DMS153 (cell line): ENCODE results near the gene PLBD2.
"Not testable (repeated sequence)": the region's sequence is repeated elsewhere in the genome, so short reads cannot be mapped to it uniquely, and the experiment has no call there.

Experiments used
- DNase-seq: peaks from one replicate; lab custom pipeline; 2025; lab: John Stamatoyannopoulos, UW

Gene PLBD2

DNA sequence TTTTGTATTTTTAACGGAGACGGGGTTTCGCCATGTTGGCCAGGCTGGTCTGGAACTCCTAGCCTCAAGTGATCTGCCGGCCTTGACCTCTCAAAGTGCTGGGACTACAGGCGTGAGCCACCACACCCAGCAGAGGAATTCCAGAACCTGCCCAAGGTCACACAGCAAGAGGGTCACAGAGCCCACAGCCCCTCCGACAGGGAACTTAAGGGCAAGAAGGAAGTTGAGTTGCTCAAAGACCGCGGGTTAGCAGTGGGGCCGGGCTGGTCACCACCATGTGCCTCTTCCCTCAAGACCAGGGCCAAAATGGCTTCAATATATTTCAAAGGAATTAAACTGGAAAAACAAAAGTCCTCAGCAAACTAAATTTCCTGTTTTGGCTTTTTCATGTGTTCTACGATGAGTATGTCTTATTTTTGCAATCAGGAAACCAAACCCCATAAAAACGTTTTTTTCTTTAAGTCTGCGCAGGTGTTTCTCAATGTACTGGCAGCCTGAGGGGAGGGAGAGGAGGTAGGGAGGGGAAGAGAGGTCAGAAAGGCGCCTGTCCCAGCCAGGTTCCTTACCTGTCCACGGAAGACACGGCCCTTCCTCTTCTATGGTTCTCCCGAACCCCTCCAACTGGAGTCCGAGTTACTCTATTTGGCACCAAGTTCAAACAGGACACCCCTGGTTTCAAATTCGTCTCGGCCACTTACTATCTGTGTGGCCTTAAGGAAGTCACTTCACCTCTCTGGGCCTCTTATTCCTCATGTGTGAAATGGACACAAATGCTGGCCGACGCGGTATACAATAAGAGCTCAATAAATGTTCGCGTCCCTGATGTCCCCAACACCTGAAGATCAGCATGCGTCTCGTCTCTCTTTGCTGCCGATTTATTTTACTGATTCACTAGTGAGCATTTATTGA lies 24.3 kb upstream of the PLBD2 start:
- DNase-seq = no peak

- DNase-seq = peak; percentile 36
Measured at GRCh38 chr12:113334786-113335539, 23.4 kb upstream of the PLBD2 start, which contains the start of gene SLC8B1. TSS of gene SLC8B1 (minus strand) at chr12:113335109. CDS start at chr12:113332878, 2,231 bp downstream.

DNA sequence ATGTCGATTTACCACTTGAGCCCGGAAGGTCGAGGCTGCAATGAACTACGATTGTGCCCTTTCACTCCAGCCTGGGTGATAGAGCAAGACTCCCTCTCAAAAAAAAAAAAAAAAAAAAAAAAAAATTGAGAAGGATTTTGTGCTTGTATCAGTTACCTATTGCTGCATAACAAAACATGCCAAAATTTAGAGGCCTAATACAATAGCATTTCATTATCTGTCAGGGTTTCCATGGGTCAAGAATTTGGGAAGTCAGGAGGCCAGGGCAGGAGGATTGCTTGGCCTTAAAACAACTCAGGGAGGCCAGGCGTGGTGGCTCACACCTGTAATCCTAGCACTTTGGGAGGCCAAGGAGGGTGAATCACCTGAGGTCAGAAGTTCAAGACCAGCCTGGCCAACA lies 18.8 kb upstream of the PLBD2 start:
- DNase-seq = no peak

DNA sequence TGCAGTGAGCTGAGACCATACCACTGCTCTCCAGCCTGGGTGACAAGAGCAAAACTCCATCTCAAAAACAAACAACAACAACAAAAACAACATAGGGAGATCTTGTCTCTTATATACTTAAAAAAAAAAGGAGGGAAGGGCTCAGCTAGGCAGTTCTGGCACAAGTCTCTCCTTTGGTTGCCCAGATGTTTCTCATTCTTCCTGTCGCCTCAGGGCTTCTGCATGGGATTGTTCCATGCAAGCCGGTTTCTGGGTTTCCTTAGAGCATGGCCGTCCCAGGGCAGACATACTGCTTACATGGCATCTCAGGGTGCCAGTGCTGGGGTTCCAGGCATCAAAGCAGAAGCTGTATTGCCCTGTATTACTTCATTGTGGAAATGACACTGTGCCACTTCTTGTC lies 18.3 kb upstream of the PLBD2 start:
- no peak for DNase-seq

DNA sequence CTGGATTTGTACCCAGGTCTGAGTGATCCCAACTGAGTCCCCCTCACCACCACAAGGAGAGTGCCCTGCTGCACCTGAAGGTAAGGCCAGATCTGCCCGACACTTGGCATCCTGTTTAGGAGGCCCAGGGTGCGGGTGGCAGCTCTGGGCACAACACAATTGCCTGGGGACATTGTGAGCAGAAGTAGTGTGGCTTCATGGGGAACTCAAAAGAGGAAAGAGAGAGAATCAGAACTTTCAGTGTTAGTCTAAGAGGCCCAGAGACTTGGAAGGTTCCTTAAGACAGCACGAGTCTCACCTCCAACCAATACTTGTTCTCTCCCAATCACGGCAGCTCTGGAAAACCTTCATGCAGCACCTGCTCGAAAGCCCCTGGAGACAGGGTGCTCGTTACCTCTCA lies 16.9 kb upstream of the PLBD2 start:
- DNase-seq = no peak

DNA sequence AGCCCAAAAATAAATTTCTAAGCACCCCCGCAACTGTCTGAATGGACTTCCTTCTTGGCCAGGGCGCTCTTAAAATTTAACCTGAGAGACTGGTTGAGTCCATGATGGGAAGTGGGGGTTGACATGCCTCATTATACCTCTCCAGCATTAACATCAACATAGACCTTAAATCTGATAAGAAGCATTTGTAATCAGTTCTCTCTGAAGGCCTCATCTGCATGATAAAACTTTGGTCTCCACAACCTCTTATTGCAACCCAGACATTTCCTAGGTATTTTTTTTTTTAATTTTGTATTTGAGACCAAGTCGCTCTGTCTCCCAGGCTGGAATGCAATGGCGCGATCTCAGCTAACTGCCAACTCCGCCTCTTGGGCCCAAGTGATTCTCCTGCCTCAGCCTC lies 13.1 kb upstream of the PLBD2 start:
- DNase-seq = no peak

- DNase-seq = no peak
Measured at GRCh38 chr12:113346353-113346752, 12.0 kb upstream of the PLBD2 start.

GRCh38 chr12:113347107-113347506 lies 11.3 kb upstream of the PLBD2 start:
- DNase-seq = no peak

DNA sequence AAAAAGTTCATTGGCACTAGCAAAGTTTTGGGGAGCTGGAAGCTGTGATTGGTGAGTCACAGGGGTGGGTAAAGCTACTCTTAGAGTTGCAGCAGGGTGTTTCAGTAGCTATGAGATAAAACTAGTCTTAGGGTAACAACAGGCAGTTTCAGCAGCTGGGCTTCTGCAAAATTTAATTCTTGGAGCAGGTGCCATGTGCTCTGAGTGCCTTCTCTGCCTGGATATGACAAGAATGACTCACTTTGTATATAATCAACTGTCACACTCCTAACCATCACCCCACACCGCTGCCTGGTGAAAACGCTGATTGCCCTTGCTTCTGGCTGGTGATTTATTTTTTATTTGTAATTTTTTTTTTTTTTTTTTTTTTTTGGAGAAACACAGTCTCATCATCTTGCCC lies 10.5 kb upstream of the PLBD2 start:
- no peak for DNase-seq

DNA sequence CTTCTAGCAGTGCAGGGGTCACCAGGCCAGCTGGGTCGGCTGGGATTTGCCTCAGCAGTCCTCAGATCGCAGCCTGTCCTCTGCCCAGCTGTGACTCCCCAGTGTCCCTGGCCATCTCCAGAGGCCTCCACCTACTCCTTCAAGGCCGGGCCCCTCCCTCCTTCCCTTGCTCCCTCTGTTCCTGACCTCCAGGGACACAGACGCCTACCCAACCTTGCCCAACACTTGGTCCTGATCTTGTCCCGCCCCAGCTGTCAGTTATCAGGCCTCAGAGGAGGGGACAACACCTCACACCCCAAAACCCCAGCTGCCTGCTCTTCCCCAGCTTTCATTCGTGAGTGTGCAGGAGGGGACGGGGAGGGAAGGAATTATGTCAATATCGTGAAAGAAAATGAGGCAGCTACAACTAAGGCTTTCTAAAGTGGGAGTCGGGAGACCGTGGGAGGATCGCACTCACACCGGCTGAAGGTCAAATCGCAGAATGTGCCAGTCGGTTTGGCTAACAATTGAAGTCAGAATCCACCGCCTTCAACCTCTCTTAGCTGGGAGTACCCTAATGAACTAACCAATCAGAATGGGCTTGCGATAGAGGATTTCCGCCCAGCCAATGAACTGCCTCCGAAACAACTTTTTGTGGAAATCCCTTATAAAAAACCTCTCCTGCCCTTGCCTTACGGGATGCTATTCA lies 9.4 kb upstream of the PLBD2 start:
- no peak for DNase-seq

DNA sequence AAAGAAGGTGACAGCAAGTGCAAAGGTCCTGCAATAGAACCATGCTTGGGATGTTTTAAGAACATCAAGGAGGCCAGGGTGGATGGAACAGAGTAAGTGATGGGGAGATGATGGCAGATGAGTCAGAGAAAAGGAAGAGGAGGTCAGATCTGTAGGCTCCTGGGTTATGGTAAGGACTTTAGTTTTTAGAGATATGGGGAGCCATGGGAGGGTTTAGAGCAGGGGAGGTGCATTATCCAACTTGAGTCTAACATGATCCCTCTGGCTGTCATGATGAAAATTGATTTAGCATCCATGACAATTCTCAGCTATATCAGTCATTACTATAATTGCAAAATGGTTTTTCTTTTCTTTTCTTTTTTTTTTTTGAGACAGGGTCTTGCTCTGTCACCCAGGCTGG lies 7.3 kb upstream of the PLBD2 start:
- DNase-seq = no peak

- DNase-seq = not testable (repeated sequence)
Measured at GRCh38 chr12:113354192-113354591, 4.2 kb upstream of the PLBD2 start.

DNA sequence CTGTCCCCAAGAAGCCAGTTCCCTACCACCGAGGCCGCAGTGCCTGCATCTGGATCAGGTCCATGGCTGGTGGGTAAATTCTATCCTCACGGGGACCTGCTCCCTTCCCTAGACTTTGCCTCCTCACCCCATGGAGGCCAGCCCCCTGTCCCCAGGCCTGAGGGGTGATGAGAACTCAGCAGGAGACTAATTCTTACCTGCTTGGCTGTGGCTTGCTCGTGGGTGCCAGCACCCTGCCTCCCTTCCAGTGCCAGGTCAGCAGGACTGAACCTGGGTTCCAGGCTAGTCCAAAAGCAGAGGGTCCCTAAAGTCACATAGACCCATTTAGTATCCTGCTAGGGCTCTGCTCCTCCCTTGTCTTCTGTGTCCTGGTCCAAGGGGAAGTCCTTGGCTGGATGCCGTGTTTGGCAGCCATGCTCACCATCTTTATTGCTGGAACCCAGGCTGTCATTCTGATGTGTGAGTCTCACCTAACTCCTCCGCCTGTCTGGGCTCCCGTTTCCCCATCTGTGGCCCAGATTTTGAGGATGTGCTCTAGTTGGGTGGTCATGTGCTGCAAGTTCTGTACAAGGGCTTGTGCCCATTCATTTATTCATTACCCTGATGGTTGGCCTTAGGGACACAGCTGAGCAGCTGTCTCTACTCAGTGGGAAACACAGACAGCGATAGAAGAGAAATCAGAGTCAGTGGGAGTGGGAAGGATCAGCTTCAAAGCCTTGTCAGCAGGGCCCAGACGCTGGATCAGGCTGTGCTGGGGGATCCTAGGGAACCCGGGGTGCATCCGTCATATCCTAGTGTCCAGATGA lies 949 bp downstream of the PLBD2 start:
- DNase-seq = no peak

GRCh38 chr12:113359939-113360748 lies 1.8 kb downstream of the PLBD2 start:
- no peak for DNase-seq

DNA sequence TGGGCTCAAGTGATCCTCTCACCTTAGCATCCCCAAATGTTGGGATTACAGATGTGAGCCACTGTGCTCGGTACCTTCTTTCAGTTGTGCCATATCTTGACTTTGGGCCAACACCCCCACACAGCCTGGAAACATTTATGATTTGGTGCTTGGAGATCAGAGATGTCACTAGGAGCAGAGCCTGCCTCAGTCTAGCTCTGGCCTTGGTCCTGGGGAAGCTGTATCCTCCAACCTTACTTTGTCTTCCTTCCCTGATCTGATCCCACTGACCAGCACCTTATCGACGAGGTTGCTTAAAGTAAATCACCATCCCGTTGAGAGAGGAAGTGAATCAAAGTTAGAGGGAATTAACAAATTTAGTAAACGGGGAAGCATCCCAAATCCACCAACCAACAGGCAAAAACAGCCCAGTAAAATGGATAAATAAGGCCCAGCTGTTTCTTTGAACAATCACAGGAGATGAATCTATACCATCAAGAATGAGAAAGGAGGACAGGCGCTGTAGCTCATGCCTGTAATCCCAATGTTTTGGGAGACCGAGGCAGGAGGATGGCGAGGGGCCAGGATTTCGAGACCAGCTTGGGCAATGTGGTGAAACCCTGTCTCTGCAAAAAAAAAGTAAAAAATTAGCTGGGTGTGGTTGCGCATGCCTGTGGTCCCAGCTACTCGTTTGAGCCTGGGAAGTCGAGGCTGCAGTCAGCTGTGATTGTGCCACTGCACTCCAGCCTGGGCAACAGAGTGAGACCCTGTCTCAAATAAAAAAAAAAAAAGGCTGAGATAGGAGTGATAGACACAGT lies 3.4 kb downstream of the PLBD2 start:
- no peak for DNase-seq

DNA sequence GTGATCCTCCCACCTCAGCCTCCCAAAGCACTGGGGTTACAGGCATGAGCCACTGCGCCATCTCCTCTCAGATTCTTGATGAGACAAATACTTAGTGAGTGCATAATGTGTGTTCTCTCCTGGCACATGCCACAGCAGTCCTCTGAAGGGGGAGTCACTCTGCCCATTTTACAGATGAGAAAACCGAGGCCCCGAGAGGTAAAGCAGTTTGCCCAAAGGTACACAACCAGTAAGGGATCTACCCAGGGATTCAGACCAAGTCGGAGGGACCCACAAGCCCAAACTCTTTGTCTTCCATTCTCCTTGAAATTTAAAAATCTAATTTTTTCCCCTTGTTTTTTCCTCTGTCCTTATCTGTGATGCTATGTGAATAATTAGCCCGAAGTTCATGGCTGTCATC lies 6.3 kb downstream of the PLBD2 start:
- no peak for DNase-seq

DNA sequence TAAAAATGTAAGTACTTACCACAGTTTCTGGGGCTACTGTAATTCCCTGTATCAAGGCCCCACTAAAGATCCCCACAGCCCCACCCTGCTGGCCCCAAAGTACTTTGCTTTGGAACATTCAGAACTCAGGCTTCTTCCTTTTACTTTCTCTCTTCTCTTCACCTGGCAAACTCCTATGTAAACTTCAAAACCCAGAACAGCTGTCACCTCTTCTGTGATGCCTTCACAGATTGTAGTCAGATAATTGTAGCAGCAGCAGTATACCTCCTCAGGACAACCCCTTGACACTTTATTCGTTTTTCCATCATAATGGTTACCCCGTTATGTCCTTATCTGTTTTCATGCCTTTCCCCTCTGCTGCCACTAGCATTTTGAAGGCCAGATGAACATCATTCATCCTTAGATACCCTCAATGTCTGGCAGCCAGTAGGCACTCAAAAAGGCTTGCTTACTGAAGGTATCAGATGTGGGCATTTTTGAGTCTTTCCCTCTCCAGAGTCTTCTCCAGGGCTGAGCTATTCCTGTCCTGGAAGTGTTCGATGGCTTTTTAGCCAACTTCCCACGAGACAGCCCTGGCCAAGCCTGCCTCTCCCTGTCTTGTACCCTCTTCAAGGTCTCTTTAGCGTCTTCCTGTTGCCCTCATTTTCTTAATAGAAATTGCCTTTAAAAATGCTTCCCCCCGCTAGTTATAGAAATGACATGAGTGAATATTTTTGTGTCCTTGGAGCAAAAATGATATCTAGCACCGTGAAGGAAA lies 7.4 kb downstream of the PLBD2 start:
- DNase-seq = no peak

GRCh38 chr12:113366827-113367226 lies 8.4 kb downstream of the PLBD2 start:
- no peak for DNase-seq

DNA sequence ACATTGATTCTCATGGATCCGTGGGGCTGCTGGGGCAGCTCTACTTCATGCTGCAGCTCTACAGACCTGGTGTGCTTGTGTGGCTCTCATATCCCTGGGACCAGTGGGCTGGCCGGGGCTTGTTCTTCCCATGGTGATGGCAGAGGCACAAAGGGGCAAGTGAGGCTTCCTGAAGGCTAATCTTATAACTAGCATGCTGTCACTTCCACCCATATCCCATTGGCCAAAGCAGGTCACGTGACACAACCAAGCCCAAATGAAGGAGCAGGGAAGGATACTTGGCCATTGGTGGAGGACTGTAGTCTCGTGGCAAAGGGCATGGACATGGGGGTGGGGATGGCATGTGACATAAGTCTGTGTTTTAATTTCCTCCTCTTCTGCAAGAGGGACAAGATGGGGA lies 9.9 kb downstream of the PLBD2 start:
- DNase-seq = no peak
